Measurements from ENCODE around the gene TSSC4. TPM values are rescaled to one million over a fixed set of nuclear protein-coding genes. Genes with fewer than 3 reads are reported as not detected.

The TSSC4 gene
- total RNA-seq, 1 donor from 2014 or later, result 40.0 TPM

GRCh38 chr11:2382129-2382517 lies 18.4 kb upstream of the TSSC4 start:
- no peak for DNase-seq (ENCODE audit: low read depth)
- no peak overlapping the region for H3K4me3 ChIP-seq (ENCODE audit: low read depth, low read length)
- no peak for TF ChIP-seq CTCF (conservative IDR thresholded peaks at IDR 0.05; ENCODE audit: low read depth, low read length)

- no peak overlapping the region for H3K4me3 ChIP-seq (ENCODE audit: low read depth, low read length)
- no peak for TF ChIP-seq CTCF (conservative IDR thresholded peaks at IDR 0.05; ENCODE audit: low read depth, low read length)
- no peak for DNase-seq (ENCODE audit: low read depth)
Observed at GRCh38 chr11:2382936-2383851, 17.4 kb upstream of the TSSC4 start.

- no peak for DNase-seq (ENCODE audit: low read depth)
- H3K4me3 ChIP-seq (ENCODE audit: low read depth, low read length), result no peak overlapping the region
- no peak for TF ChIP-seq CTCF (conservative IDR thresholded peaks at IDR 0.05; ENCODE audit: low read depth, low read length)
Observed at GRCh38 chr11:2383852-2384804, 16.4 kb upstream of the TSSC4 start.

- no peak overlapping the region for H3K4me3 ChIP-seq (ENCODE audit: low read depth, low read length)
- no peak for TF ChIP-seq CTCF (conservative IDR thresholded peaks at IDR 0.05; ENCODE audit: low read depth, low read length)
- no peak for DNase-seq (ENCODE audit: low read depth)
Observed at GRCh38 chr11:2385156-2386151, 15.1 kb upstream of the TSSC4 start.

- H3K4me3 ChIP-seq (ENCODE audit: low read depth, low read length), result no peak overlapping the region
- TF ChIP-seq CTCF (conservative IDR thresholded peaks at IDR 0.05; ENCODE audit: low read depth, low read length), result no peak
- DNase-seq (ENCODE audit: low read depth), result no peak
Observed at GRCh38 chr11:2386591-2386990, 14.0 kb upstream of the TSSC4 start.

All from epithelial cell of proximal tubule (primary cell).